ENCODE results near the gene ADGRL1. TPM values are rescaled to one million over a fixed set of nuclear protein-coding genes. Genes with fewer than 3 reads are reported as not detected.
"Not testable (repeated sequence)": the region's sequence is repeated elsewhere in the genome, so short reads cannot be mapped to it uniquely, and the experiment has no call there.

The ADGRL1 gene
- total RNA-seq (2014; rRNA removed; shearing (Covaris generic)) (2.6 and 5.0 TPM in 2 replicates), total RNA-seq (2022) (8.1 and 8.2 TPM in 2 replicates), Bru-seq, nascent RNA (percentile 33 among the genes with signal in this experiment), BruChase-seq, experiment 1, labeled RNA remaining after a 6-hour chase (percentile 42 among the genes with signal in this experiment), BruChase-seq, experiment 2, labeled RNA remaining after a 2-hour chase (percentile 42 among the genes with signal in this experiment)
- long read RNA-seq, partial matches to known transcripts, result 0 of 3 reads
- long read RNA-seq, other reads (novel, unspliced or antisense), result 3 of 3 reads

DNA sequence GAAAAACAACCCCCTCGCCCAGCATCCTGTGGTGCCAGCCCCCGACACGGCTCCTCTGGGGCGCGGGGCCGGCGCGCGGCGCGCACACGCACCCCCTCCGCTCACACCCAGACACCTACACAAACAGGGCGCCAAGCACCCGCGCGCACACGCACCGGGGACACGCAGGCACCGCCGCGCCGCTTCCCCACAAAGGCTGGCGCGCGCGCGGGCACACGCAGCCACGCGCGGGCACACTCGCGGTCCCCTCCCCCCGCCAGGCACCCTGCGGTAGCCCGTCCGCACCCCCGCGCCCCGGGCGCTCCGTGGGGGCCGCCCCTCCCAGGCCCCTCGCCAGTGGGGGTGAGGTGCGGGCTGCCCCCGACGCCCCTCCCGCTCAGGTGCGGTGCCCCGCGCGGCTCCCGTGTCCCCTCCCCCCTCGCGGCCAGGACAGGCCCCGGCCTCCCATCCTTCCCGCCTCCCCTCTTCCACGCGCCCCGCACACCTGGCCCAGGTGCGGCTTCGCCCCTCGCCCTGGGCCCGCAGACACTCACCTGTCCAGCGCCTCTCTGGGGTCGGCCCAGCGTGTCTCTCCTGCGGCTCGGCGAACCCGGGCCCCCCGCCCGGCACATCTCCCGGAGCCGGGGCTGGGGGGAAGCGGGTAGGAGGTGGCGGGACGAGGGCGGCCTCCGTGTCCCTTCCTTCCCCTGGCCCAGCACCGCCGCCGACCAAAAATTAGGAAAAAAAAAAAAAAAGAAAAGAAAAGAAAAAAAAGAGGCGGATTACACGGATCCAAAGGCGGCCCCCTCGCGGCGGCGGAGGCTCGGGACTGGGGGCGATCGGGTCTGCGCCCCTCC is at the start of gene ADGRL1:
Gene ADGRL1 (minus strand): TSS at position 718 of the 836 bp plus-strand sequence. CDS start 22,567 bp downstream, outside the sequence.
- Histone ChIP-seq H3K27ac (ENCODE audit: low read depth, low read length, poor library complexity, severe bottlenecking) (peak within 1 kb of the TSS; percentile 53), H3K4me2 (ENCODE audit: low read length) (peak within 1 kb of the TSS; percentile 64), H2AFZ (ENCODE audit: low read length) (peak within 1 kb of the TSS; percentile 66; the same call in 1 of the 2 replicates), H3K4me3 (ENCODE audit: low read depth, low read length, poor library complexity, severe bottlenecking) (peak within 1 kb of the TSS; percentile 68)
- H3K4me1 ChIP-seq (ENCODE audit: insufficient read depth, low read length, poor library complexity, severe bottlenecking); POLR2A ChIA-PET; BruUV-seq (replicated peaks); H4K20me1 ChIP-seq (ENCODE audit: insufficient read depth, low read length); H3K9me2 ChIP-seq (ENCODE audit: insufficient read depth, low read length); DNase-seq (ENCODE audit: low spot score); H3K9me3 ChIP-seq (ENCODE audit: low read length); H3K36me3 ChIP-seq (ENCODE audit: insufficient read depth, low read length); H3K79me2 ChIP-seq (ENCODE audit: insufficient read depth, low read depth, low read length); CTCF ChIA-PET (ENCODE audit: unreplicated experiment): not testable (repeated sequence)
- intact Hi-C loops (cut with micrococcal nuclease; ENCODE audit: unreplicated experiment), result loop anchor here (10.0 kb wide), 1 partner anchor 279 kb away; no protein-coding TSS in a partner anchor

DNA sequence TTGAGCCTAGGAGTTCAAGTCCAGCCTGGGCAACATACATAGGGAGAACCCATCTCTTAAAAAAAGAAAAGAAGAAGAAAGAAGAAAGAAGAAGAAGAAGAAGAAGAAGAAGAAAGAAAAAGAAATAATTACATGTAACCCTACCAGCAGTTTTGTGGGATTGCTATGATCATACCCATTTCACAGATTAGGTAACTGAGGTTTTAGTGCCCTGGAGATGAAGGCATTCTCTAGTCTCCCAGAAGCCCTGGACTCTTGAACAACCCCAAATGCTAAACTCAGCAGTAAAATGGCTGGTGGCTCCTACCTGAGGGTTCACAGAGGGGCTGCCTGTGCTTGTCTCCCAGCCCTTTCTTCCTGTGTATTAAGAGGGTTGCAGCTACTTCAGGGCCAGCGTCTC is 49.3 kb upstream of the ADGRL1 start:
- H3K4me2 ChIP-seq (ENCODE audit: low read length); H3K27ac ChIP-seq (ENCODE audit: low read depth, low read length, poor library complexity, severe bottlenecking); H2AFZ ChIP-seq (ENCODE audit: low read length); intact Hi-C loops (cut with micrococcal nuclease; ENCODE audit: unreplicated experiment); H3K36me3 ChIP-seq (ENCODE audit: insufficient read depth, low read length); H3K4me1 ChIP-seq (ENCODE audit: insufficient read depth, low read length, poor library complexity, severe bottlenecking); H4K20me1 ChIP-seq (ENCODE audit: insufficient read depth, low read length); DNase-seq (ENCODE audit: low spot score); BruUV-seq (replicated peaks); H3K9me2 ChIP-seq (ENCODE audit: insufficient read depth, low read length); POLR2A ChIA-PET; H3K9me3 ChIP-seq (ENCODE audit: low read length); CTCF ChIA-PET (ENCODE audit: unreplicated experiment); H3K4me3 ChIP-seq (ENCODE audit: low read depth, low read length, poor library complexity, severe bottlenecking); H3K79me2 ChIP-seq (ENCODE audit: insufficient read depth, low read depth, low read length): not testable (repeated sequence)

DNA sequence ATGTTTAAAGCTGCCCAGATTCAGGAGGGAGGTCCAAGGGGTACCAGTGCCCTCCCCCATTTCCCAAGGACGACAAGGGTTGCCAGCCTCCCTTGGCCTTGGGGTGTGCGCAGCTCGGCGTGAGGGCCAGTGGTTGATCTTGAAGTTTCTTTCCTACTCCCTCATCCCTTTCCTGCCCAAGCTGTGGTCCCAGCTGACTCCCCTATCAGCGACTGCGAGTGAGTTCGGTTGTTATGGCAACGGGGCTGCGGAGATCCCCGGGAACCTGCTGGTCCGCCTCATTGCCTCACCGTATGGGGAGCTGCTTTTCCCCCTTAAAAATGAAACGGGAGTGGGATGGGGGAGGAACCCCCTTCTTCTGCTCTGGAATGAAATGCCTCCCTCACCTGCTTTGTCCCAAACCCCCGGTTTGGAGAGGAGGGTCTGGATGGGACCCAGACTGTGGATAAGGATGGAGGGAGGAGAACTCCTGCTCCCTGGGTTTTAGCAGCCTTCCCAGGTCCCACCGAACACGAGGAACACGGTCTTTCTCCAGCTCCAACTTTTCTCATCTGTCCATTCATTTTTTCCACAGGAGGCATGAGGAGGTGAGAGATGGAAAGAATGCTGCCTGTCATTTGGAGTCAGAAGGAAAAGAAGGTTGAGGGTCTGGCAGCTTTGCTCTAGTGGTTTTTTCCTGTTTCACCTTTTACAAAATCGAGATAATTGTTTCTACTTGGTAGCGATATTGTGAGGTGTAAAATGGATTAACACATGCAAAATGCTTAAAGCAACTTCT is 48.0 kb upstream of the ADGRL1 start:
- H3K4me3 ChIP-seq (ENCODE audit: low read depth, low read length, poor library complexity, severe bottlenecking); CTCF ChIA-PET (ENCODE audit: unreplicated experiment); H3K36me3 ChIP-seq (ENCODE audit: insufficient read depth, low read length); H2AFZ ChIP-seq (ENCODE audit: low read length); H3K9me2 ChIP-seq (ENCODE audit: insufficient read depth, low read length); H3K79me2 ChIP-seq (ENCODE audit: insufficient read depth, low read depth, low read length); DNase-seq (ENCODE audit: low spot score); H3K9me3 ChIP-seq (ENCODE audit: low read length); BruUV-seq (replicated peaks); H3K4me2 ChIP-seq (ENCODE audit: low read length); intact Hi-C loops (cut with micrococcal nuclease; ENCODE audit: unreplicated experiment); H4K20me1 ChIP-seq (ENCODE audit: insufficient read depth, low read length); H3K27ac ChIP-seq (ENCODE audit: low read depth, low read length, poor library complexity, severe bottlenecking): not testable (repeated sequence)
- H3K4me1 ChIP-seq (ENCODE audit: insufficient read depth, low read length, poor library complexity, severe bottlenecking), result peaks cover 17% of the 10 kb centered on the region
- POLR2A ChIA-PET, result interaction anchor here (1.5 kb wide), 1 partner anchor 10 kb away, joined by 4 read pairs; no protein-coding TSS in a partner anchor

DNA sequence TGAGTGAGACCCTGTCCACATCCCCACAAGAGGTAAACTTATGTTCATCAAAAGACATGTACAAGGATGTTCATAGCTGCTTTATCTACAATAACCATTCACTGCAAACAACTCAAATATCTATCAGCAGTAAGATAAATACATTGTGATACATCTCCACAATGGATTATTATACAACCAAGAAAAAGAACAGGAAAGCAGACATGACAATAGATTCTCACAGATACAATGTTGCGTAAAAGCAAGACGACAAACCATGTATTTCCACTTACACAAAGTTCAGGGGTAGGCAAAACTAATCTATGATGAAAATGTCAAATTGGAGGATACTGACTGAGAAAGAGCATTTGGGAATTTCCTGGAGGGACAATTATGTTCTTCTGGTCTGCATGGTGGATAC is 46.2 kb upstream of the ADGRL1 start:
- H3K36me3 ChIP-seq (ENCODE audit: insufficient read depth, low read length); DNase-seq (ENCODE audit: low spot score); H4K20me1 ChIP-seq (ENCODE audit: insufficient read depth, low read length); H2AFZ ChIP-seq (ENCODE audit: low read length); H3K9me2 ChIP-seq (ENCODE audit: insufficient read depth, low read length); H3K79me2 ChIP-seq (ENCODE audit: insufficient read depth, low read depth, low read length); H3K4me3 ChIP-seq (ENCODE audit: low read depth, low read length, poor library complexity, severe bottlenecking); H3K27ac ChIP-seq (ENCODE audit: low read depth, low read length, poor library complexity, severe bottlenecking); POLR2A ChIA-PET; CTCF ChIA-PET (ENCODE audit: unreplicated experiment); intact Hi-C loops (cut with micrococcal nuclease; ENCODE audit: unreplicated experiment); H3K4me2 ChIP-seq (ENCODE audit: low read length); BruUV-seq (replicated peaks); H3K9me3 ChIP-seq (ENCODE audit: low read length): not testable (repeated sequence)
- peaks cover 34% of the 10 kb centered on the region for H3K4me1 ChIP-seq (ENCODE audit: insufficient read depth, low read length, poor library complexity, severe bottlenecking)

All from OCI-LY7 (cell line).